GM21576 (cell line): Measurements from ENCODE around the gene ECI1.
"Not testable (repeated sequence)": the region's sequence is repeated elsewhere in the genome, so short reads cannot be mapped to it uniquely, and the experiment has no call there.

Experiments
- ATAC-seq: cut with Tn5 transposase; IDR thresholded peaks from one replicate; pipeline ENCODE4 v1.9.1; 2021; ENCODE audit warnings: mild to moderate bottlenecking, moderate library complexity; ENCODE audit not compliant: unreplicated experiment

The ECI1 gene

DNA sequence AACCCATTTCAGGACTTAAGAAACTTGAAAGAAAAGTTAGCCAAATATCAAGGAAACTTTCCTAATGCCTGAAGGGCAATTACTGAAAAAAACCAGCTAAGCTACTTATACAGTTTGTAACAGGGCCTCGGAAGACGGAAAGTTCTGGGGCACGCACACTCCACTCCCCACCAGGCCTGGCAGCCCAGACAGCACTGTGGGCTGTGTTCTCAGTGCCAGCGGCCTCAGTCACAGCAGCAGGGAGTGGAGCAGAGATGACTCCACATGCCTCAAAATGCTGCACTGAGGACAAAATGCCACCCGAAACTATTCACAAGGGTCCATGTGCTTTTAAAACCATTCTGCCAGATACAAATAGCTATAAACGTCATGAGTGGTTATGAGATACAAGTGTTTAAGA is 6.3 kb upstream of the ECI1 start:
- ATAC-seq: no peak

GRCh38 chr16:2256531-2257140 is 5.2 kb upstream of the ECI1 start:
- ATAC-seq: no peak

GRCh38 chr16:2253293-2253692 is 1.9 kb upstream of the ECI1 start:
- ATAC-seq: no peak

DNA sequence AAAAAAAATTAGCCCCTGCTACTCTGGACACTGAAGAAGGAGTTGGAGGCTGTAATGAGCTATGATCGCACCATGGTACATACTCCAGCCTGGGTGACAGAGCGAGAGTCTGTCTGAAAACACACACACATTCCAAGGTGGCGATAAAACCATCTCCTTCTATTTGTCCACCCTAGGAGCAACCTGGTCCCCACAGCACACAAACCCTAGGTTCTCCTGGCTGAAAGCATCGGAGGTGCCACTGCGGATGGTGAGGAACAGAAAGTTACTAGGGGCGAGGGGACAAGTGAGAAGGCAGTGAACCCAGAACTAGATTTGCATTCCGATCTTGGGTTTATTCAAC is 1.4 kb upstream of the ECI1 start:
- ATAC-seq: no peak

GRCh38 chr16:2250652-2251295 is 613 bp downstream of the ECI1 start:
- peak; percentile 3 for ATAC-seq

DNA sequence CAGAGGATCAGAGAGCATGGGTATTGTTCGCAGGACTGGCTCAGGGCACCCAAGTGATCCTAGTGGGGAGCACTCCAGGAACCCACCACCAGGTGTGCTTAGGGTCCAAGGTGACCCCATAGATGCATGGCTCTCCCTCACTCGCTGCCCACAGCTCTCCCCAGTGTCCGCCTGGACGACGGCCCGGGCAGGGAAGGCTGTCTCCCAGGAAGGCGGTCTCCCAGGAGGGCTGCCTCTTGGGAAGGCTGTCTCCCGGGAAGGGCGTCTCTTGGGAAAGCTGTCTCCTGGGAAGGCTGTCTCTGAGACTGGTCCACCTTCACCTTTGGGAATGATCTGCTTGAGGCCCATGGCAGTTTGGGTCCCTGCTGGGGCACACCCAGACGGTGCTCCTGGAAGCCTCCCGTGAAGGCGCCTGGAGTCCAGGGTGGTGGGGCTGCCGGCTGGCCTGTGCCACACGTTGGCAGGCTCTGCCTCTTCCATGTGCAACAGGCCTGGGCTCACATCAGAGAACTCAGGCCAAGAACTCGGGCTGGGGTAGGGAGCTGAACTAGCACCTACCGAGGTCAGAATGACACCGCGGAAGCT is 5.0 kb downstream of the ECI1 start:
- no peak for ATAC-seq

DNA sequence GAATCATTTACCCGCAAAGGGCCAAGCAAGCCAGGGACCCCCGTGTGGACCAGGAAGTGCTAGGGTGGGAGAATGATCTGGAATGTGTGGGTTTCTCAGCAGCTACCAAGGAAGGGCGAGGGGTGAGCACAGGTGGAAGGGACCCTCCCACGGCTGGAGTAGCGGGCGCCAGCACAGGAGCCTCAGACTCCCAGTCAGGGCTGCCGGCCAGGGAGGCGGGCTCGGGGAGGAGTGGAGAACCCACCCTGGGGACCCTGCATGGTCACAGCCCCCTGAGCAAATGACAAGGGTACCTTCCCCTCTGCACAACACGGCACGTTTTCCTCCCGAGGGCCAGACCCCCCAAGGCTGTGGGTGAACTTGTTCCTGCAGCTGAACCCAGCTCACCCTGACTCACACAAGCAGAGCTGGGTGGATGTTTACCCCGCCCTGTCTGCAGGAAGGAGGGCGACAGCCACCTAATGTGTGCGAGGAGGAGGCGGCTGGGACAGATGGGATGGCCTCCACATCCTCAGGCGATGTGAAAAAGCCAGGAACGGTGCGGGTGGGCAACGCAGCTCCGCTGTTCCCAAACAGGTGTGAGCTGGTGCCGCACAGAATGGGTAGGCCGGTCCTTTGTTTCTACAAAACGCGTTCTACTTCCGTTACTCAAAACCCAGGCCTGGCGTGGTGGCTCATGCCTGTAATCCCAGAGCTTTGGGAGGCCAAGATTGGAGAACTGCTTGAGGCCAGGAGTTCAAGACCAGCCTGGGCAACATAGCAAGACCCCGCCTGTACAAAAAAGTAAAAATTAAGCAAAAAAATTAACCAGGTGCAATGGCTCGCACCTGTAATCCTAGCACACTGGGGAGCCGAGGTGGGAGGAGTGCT is 6.2 kb downstream of the ECI1 start:
- ATAC-seq: no peak

GRCh38 chr16:2244301-2244700 is 7.1 kb downstream of the ECI1 start:
- ATAC-seq: no peak

GRCh38 chr16:2243781-2244180 is 7.6 kb downstream of the ECI1 start:
- no peak for ATAC-seq

GRCh38 chr16:2243031-2243528 is 8.3 kb downstream of the ECI1 start:
- ATAC-seq: no peak

GRCh38 chr16:2242598-2242997 is 8.8 kb downstream of the ECI1 start:
- ATAC-seq: no peak

DNA sequence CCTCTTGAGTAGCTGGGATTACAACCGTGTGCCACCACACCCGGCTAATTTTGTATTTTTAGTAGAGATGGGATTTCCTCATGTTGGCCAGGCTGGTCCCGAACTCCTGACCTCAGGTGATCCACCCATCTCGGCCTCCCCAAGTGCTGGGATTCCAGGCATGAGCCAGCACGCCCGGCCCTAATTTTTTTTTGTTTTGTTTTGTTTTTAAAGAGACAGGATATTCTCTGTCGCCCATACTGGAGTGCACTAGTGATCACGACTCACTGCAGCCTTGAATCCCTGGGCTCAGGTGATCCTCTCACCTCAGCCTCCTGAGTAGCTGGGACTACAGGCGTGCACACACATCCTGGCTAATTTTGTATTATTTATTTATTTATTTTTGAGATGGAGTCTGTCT is 11.1 kb downstream of the ECI1 start:
- ATAC-seq: not testable (repeated sequence)

DNA sequence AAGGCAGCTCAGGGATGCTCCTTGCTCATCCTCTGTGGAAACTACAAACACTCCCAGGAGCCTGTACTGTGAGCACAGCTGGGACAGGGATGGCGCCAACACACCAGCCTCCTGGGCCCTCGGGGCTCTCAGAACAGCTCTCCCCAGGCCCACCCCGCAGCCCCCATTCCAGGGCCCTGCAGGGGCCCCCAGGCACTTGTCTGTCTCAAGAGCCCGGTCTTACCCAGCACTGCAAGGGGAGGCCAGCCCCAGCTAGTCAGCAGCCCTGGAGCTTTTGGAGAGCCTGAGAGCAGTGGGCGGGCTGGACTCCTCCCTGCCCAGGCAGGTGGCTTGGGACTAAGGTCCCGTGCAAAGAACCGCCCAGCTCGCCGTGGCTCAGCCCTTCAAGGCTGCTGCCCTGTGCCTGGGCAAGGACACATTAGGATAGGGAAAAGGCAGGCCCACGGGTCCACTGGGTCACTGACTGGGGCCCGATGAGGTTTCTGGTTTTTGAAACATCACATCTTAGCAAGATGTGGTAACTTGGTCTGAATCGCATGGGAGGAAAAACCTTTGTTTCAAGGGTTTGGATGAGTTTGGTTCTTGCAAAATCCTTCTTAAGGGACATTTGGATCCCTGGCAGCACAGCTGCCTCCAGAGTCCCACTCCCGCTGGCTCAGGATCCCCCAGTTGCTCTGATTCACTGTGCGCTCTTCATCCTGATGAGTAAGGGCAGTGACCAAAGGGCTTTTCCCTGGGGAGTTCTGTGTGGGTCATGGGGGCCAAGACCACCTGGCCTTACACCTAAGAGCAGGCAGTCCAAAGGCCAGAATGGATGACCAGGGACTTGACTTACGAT is 12.3 kb downstream of the ECI1 start:
- no peak for ATAC-seq

GRCh38 chr16:2238150-2238837 is 13.1 kb downstream of the ECI1 start:
- ATAC-seq: no peak

- ATAC-seq: no peak
Measured at GRCh38 chr16:2237493-2238149, 13.8 kb downstream of the ECI1 start.

- ATAC-seq: no peak
Measured at GRCh38 chr16:2237102-2237482, 14.3 kb downstream of the ECI1 start.

GRCh38 chr16:2236337-2237101 is 14.9 kb downstream of the ECI1 start, which contains the start of gene DNASE1L2:
DNASE1L2 (plus strand) TSS chr16:2236444; CDS start chr16:2236817, 373 bp downstream.
- no peak for ATAC-seq

DNA sequence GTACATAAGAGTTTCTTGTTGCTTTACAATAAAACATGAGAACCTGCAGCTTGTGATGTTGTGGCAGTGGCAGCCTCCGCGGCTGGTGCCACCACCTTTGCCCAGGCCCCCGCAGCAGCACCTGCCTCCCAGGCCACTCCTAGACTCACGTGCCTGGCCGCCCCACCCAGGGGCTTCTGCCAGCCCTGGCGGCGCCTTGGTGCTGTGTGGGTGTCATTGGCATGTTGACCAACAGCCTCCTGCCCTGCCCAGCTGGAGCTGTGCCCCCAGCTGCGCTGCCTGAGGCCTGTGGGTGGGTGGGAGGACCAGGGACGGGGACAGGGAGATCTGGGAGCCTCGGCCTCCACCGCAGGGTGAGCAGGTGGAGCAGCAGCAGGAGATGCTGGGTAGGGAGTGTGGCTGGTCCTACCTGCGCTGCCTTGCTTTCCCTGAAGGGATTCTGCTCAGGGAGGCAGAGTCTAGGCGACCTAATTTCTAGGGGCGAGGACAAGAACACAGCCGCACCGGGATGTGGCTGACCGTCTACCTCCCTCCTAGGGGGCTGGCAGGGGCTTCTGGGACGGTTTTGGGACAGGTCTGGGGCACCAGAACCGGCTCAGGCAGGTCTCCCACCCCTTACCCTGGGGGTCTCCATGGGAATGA is 15.6 kb downstream of the ECI1 start:
- ATAC-seq: no peak
